ENCODE results near the gene USP16.
"Not testable (repeated sequence)": the region's sequence is repeated elsewhere in the genome, so short reads cannot be mapped to it uniquely, and the experiment has no call there.

Gene USP16

GRCh38 chr21:29064850-29065481 lies 40.5 kb downstream of the USP16 start:
- FAIRE-seq: peak; percentile 89

GRCh38 chr21:29072873-29073221 lies 48.4 kb downstream of the USP16 start:
- no peak for DNase-seq (ENCODE audit: insufficient read length, low spot score)
- no peak for FAIRE-seq
- TF ChIP-seq PAX5 (IDR thresholded peaks at IDR 0.05; ENCODE audit: insufficient read depth, low read length, severe bottlenecking) (no peak), POLR2AphosphoS5 (IDR thresholded peaks at IDR 0.05; ENCODE audit: low read depth, low read length) (no peak), POLR2A (IDR thresholded peaks at IDR 0.05; ENCODE audit: low read depth, low read length) (no peak), TAF1 (IDR thresholded peaks at IDR 0.05; ENCODE audit: low read depth, low read length) (no peak), POU2F2 (IDR thresholded peaks at IDR 0.05; ENCODE audit: low read depth, low read length) (no peak), SPI1 (IDR thresholded peaks at IDR 0.05; ENCODE audit: low read depth, low read length) (no peak)

More at GRCh38 chr21:29064850-29065481, 40.5 kb downstream of the USP16 start:
- no peak for DNase-seq (ENCODE audit: insufficient read length, low spot score)
- TF ChIP-seq POLR2AphosphoS5 (IDR thresholded peaks at IDR 0.05; ENCODE audit: low read depth, low read length): 0 out of 2 replicates have a peak, but pooled peaks have one; percentile 16
- TF ChIP-seq POLR2A (IDR thresholded peaks at IDR 0.05; ENCODE audit: low read depth, low read length): no peak
- peak; percentile 96 for TF ChIP-seq SPI1 (IDR thresholded peaks at IDR 0.05; ENCODE audit: low read depth, low read length)

GRCh38 chr21:29073222-29074006 lies 48.9 kb downstream of the USP16 start, which contains the start of gene CCT8:
Gene CCT8 (minus strand): TSS chr21:29073648. CDS start chr21:29073590, 58 bp downstream.
- FAIRE-seq: peak; percentile 97
- peak; percentile 34; the same call in 1 of the 2 replicates for TF ChIP-seq SPI1 (IDR thresholded peaks at IDR 0.05; ENCODE audit: low read depth, low read length)
- peak; percentile 91 for TF ChIP-seq TAF1 (IDR thresholded peaks at IDR 0.05; ENCODE audit: low read depth, low read length)
- peak; percentile 60 for TF ChIP-seq PAX5 (IDR thresholded peaks at IDR 0.05; ENCODE audit: insufficient read depth, low read length, severe bottlenecking)
- TF ChIP-seq POU2F2 (IDR thresholded peaks at IDR 0.05; ENCODE audit: low read depth, low read length): peak; percentile 87
- TF ChIP-seq POLR2AphosphoS5 (IDR thresholded peaks at IDR 0.05; ENCODE audit: low read depth, low read length): peak; percentile 99
- peak; percentile 98 for TF ChIP-seq POLR2A (IDR thresholded peaks at IDR 0.05; ENCODE audit: low read depth, low read length)
- peak; percentile 62 for DNase-seq (ENCODE audit: insufficient read length, low spot score)

- TF ChIP-seq POLR2AphosphoS5 (IDR thresholded peaks at IDR 0.05; ENCODE audit: low read depth, low read length) (no peak), POU2F2 (IDR thresholded peaks at IDR 0.05; ENCODE audit: low read depth, low read length) (no peak), POLR2A (IDR thresholded peaks at IDR 0.05; ENCODE audit: low read depth, low read length) (no peak), TAF1 (IDR thresholded peaks at IDR 0.05; ENCODE audit: low read depth, low read length) (no peak), SPI1 (IDR thresholded peaks at IDR 0.05; ENCODE audit: low read depth, low read length) (no peak), PAX5 (IDR thresholded peaks at IDR 0.05; ENCODE audit: insufficient read depth, low read length, severe bottlenecking) (no peak)
- FAIRE-seq: no peak
- DNase-seq (ENCODE audit: insufficient read length, low spot score): no peak
Observed at GRCh38 chr21:29074007-29074376, 49.5 kb downstream of the USP16 start.

- FAIRE-seq (no peak), DNase-seq (ENCODE audit: insufficient read length, low spot score) (no peak)
- TF ChIP-seq PAX5 (IDR thresholded peaks at IDR 0.05; ENCODE audit: insufficient read depth, low read length, severe bottlenecking) (no peak), POLR2AphosphoS5 (IDR thresholded peaks at IDR 0.05; ENCODE audit: low read depth, low read length) (no peak), POLR2A (IDR thresholded peaks at IDR 0.05; ENCODE audit: low read depth, low read length) (no peak), SPI1 (IDR thresholded peaks at IDR 0.05; ENCODE audit: low read depth, low read length) (no peak), POU2F2 (IDR thresholded peaks at IDR 0.05; ENCODE audit: low read depth, low read length) (no peak), TAF1 (IDR thresholded peaks at IDR 0.05; ENCODE audit: low read depth, low read length) (no peak)
Observed at GRCh38 chr21:29074783-29075182, 50.3 kb downstream of the USP16 start.

GRCh38 chr21:29075706-29076466 lies 51.4 kb downstream of the USP16 start:
- TF ChIP-seq POLR2A (IDR thresholded peaks at IDR 0.05; ENCODE audit: low read depth, low read length): no peak
- TF ChIP-seq PAX5 (IDR thresholded peaks at IDR 0.05; ENCODE audit: insufficient read depth, low read length, severe bottlenecking): no peak
- TF ChIP-seq POU2F2 (IDR thresholded peaks at IDR 0.05; ENCODE audit: low read depth, low read length): no peak
- TF ChIP-seq SPI1 (IDR thresholded peaks at IDR 0.05; ENCODE audit: low read depth, low read length): no peak
- no peak for TF ChIP-seq TAF1 (IDR thresholded peaks at IDR 0.05; ENCODE audit: low read depth, low read length)
- TF ChIP-seq POLR2AphosphoS5 (IDR thresholded peaks at IDR 0.05; ENCODE audit: low read depth, low read length): no peak
- FAIRE-seq (peak; percentile 5), DNase-seq (ENCODE audit: insufficient read length, low spot score) (no peak)

GRCh38 chr21:29076731-29077640 lies 52.5 kb downstream of the USP16 start:
- not testable (repeated sequence) for DNase-seq (ENCODE audit: insufficient read length, low spot score)
- TF ChIP-seq POLR2A (IDR thresholded peaks at IDR 0.05; ENCODE audit: low read depth, low read length): peak; percentile 69
- peak; percentile 76 for TF ChIP-seq POLR2AphosphoS5 (IDR thresholded peaks at IDR 0.05; ENCODE audit: low read depth, low read length)
- peak; percentile 86 for FAIRE-seq

- FAIRE-seq (no peak), DNase-seq (ENCODE audit: insufficient read length, low spot score) (no peak)
- TF ChIP-seq POLR2AphosphoS5 (IDR thresholded peaks at IDR 0.05; ENCODE audit: low read depth, low read length): no peak
- peak; percentile 54; the same call in 1 of the 2 replicates for TF ChIP-seq POLR2A (IDR thresholded peaks at IDR 0.05; ENCODE audit: low read depth, low read length)
- peak; percentile 73; the same call in 1 of the 2 replicates for TF ChIP-seq TAF1 (IDR thresholded peaks at IDR 0.05; ENCODE audit: low read depth, low read length)
- TF ChIP-seq POU2F2 (IDR thresholded peaks at IDR 0.05; ENCODE audit: low read depth, low read length): no peak
- no peak for TF ChIP-seq PAX5 (IDR thresholded peaks at IDR 0.05; ENCODE audit: insufficient read depth, low read length, severe bottlenecking)
- no peak for TF ChIP-seq SPI1 (IDR thresholded peaks at IDR 0.05; ENCODE audit: low read depth, low read length)
Observed at GRCh38 chr21:29077651-29078090, 53.2 kb downstream of the USP16 start.

Measured in GM12891 (cell line).